Nephron (organoid): ENCODE data around the gene KRT3.

Source experiments
- H3K27ac Mint-ChIP-seq, 3 experiments: 2 replicates each; pipeline ENCODE4 v1.8.0; 2020; ENCODE audit warnings: mixed read lengths in 3 of 3, mild to moderate bottlenecking in 2 of 3, moderate library complexity in 1 of 3
- H3K27me3 Mint-ChIP-seq: 2 replicates; pipeline ENCODE4 v1.8.0; 2021; ENCODE audit warnings: low read depth, mild to moderate bottlenecking, moderate library complexity, mixed read lengths
- H3K36me3 Mint-ChIP-seq: 2 replicates; pipeline ENCODE4 v1.8.0; 2020; ENCODE audit warnings: low read depth, mixed read lengths
- H3K4me1 Mint-ChIP-seq: 2 replicates; pipeline ENCODE4 v1.8.0; 2020; ENCODE audit warnings: mixed read lengths
- H3K4me3 Mint-ChIP-seq, 3 experiments: 2 replicates each; pipeline ENCODE4 v1.8.0; 2020; ENCODE audit warnings: mild to moderate bottlenecking in 3 of 3, mixed read lengths in 3 of 3, moderate library complexity in 2 of 3
- H3K9me3 Mint-ChIP-seq: 2 replicates; pipeline ENCODE4 v1.8.0; 2020; ENCODE audit warnings: mixed read lengths
- CTCF ChIP-seq, 3 experiments: fragments of 200-600 bp; sonication (generic); IDR thresholded peaks; one replicate each; pipeline ENCODE4 v1.5.0; 2021; ENCODE audit warnings: antibody characterized with exemption in 3 of 3; ENCODE audit not compliant: unreplicated experiment in 3 of 3

The KRT3 gene

GRCh38 chr12:52777566-52777965, 18.4 kb downstream of the KRT3 start:
- H3K9me3 Mint-ChIP-seq, result no peaks in the 10 kb centered on the region
- no peak overlapping the region for H3K4me3 Mint-ChIP-seq
- H3K27ac Mint-ChIP-seq, result no peak overlapping the region
- H3K27me3 Mint-ChIP-seq, result peaks cover 37% of the 10 kb centered on the region
- H3K4me1 Mint-ChIP-seq, result no peaks in the 10 kb centered on the region
- H3K36me3 Mint-ChIP-seq, result no peaks in the 10 kb centered on the region
- no peak for TF ChIP-seq CTCF (IDR thresholded peaks at IDR 0.05; ENCODE audit: unreplicated experiment in 3 of 3)

GRCh38 chr12:52776913-52777395, 19.0 kb downstream of the KRT3 start, which contains the start of gene KRT76:
Gene KRT76, minus strand, starts transcription at chr12:52777345. Its CDS starts 54 bp downstream, at chr12:52777291.
- Mint-ChIP-seq H3K27me3 (peaks cover 35% of the 10 kb centered on the region), H3K36me3 (no peaks in the 10 kb centered on the region), H3K9me3 (no peaks in the 10 kb centered on the region), H3K27ac (no peak within 1 kb of the TSS), H3K4me3 (no peak within 1 kb of the TSS), H3K4me1 (no peaks in the 10 kb centered on the region)
- no peak for TF ChIP-seq CTCF (IDR thresholded peaks at IDR 0.05; ENCODE audit: unreplicated experiment in 3 of 3)

- TF ChIP-seq CTCF (IDR thresholded peaks at IDR 0.05; ENCODE audit: unreplicated experiment in 3 of 3), result no peak
- Mint-ChIP-seq H3K4me1 (no peaks in the 10 kb centered on the region), H3K36me3 (no peaks in the 10 kb centered on the region), H3K9me3 (no peaks in the 10 kb centered on the region), H3K27me3 (peaks cover 35% of the 10 kb centered on the region), H3K27ac (no peak overlapping the region), H3K4me3 (no peak overlapping the region)
These were observed 19.5 kb downstream of the KRT3 start for GRCh38 chr12:52776435-52776834.

GRCh38 chr12:52774629-52775250, 21.2 kb downstream of the KRT3 start:
- TF ChIP-seq CTCF (IDR thresholded peaks at IDR 0.05; ENCODE audit: unreplicated experiment in 3 of 3), result no peak
- Mint-ChIP-seq H3K4me1 (no peaks in the 10 kb centered on the region), H3K27ac (no peak overlapping the region), H3K4me3 (no peak overlapping the region), H3K9me3 (peaks cover 2% of the 10 kb centered on the region), H3K36me3 (no peaks in the 10 kb centered on the region), H3K27me3 (peaks cover 32% of the 10 kb centered on the region)

GRCh38 chr12:52772772-52773171, 23.1 kb downstream of the KRT3 start:
- Mint-ChIP-seq H3K27me3 (peaks cover 29% of the 10 kb centered on the region), H3K4me1 (no peaks in the 10 kb centered on the region), H3K4me3 (no peak overlapping the region), H3K27ac (no peak overlapping the region), H3K36me3 (no peaks in the 10 kb centered on the region), H3K9me3 (peaks cover 2% of the 10 kb centered on the region)
- no peak for TF ChIP-seq CTCF (IDR thresholded peaks at IDR 0.05; ENCODE audit: unreplicated experiment in 3 of 3)

- Mint-ChIP-seq H3K27me3 (peaks cover 29% of the 10 kb centered on the region), H3K9me3 (peaks cover 2% of the 10 kb centered on the region), H3K27ac (no peak overlapping the region), H3K4me1 (no peaks in the 10 kb centered on the region), H3K4me3 (no peak overlapping the region), H3K36me3 (no peaks in the 10 kb centered on the region)
- TF ChIP-seq CTCF (IDR thresholded peaks at IDR 0.05; ENCODE audit: unreplicated experiment in 3 of 3), result no peak
These were observed 23.7 kb downstream of the KRT3 start for GRCh38 chr12:52772188-52772587.
